ENCODE data around the gene GPANK1.

GPANK1 gene

DNA sequence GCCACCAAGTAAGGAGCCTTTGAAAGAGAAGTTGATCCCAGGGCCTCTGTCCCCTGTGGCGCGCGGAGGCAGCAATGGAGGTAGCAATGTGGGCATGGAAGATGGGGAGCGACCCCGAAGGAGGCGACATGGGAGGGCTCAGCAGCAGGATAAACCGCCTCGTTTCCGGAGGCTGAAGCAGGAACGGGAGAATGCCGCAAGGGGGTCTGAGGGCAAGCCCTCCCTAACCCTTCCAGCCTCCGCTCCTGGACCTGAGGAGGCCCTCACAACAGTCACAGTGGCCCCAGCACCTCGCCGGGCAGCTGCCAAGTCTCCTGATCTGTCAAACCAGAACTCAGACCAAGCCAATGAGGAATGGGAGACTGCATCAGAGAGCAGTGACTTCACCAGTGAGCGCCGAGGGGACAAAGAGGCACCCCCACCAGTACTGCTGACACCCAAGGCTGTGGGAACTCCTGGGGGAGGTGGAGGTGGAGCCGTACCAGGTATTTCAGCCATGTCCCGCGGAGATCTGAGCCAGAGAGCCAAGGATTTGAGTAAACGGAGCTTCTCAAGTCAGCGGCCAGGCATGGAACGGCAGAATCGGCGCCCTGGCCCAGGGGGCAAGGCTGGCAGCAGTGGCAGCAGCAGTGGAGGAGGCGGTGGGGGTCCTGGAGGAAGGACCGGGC lies 32.4 kb downstream of the GPANK1 start:
- Histone ChIP-seq H3K4me3 (ENCODE audit: low read depth in 1 of 2, low read length in 1 of 2) (no peak overlapping the region), H3K27ac (peak overlapping the region; percentile 20)

DNA sequence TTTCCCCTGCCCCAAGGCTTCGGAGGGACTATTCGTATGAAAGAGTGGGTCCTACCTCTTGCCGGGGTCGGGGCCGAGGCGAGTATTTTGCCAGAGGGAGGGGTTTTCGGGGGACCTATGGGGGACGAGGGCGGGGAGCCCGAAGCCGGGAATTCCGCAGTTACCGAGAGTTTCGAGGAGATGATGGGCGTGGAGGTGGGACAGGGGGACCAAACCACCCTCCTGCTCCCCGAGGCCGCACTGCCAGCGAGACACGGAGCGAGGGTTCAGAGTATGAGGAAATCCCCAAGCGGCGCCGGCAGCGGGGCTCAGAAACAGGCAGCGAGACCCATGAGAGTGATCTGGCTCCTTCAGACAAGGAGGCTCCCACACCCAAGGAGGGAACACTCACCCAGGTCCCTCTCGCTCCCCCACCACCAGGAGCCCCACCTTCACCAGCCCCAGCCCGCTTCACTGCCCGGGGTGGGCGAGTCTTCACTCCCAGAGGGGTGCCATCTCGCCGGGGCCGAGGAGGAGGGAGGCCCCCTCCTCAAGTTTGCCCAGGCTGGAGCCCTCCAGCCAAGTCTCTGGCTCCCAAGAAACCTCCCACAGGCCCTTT lies 33.0 kb downstream of the GPANK1 start:
- TF ChIP-seq, protein P1, sequence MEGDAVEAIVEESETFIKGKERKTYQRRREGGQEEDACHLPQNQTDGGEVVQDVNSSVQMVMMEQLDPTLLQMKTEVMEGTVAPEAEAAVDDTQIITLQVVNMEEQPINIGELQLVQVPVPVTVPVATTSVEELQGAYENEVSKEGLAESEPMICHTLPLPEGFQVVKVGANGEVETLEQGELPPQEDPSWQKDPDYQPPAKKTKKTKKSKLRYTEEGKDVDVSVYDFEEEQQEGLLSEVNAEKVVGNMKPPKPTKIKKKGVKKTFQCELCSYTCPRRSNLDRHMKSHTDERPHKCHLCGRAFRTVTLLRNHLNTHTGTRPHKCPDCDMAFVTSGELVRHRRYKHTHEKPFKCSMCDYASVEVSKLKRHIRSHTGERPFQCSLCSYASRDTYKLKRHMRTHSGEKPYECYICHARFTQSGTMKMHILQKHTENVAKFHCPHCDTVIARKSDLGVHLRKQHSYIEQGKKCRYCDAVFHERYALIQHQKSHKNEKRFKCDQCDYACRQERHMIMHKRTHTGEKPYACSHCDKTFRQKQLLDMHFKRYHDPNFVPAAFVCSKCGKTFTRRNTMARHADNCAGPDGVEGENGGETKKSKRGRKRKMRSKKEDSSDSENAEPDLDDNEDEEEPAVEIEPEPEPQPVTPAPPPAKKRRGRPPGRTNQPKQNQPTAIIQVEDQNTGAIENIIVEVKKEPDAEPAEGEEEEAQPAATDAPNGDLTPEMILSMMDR (IDR thresholded peaks at IDR 0.05), result no peak
- Histone ChIP-seq H3K27me3 (no peaks in the 10 kb centered on the region), H3K36me3 (peaks cover 100% of the 10 kb centered on the region), H3K4me3 (ENCODE audit: low read depth in 1 of 2, low read length in 1 of 2) (no peak overlapping the region), H3K9me3 (peaks cover 3% of the 10 kb centered on the region), H3K27ac (peak overlapping the region; percentile 20), H3K4me1 (ENCODE audit: control insufficient read depth in 1 of 2, insufficient read depth in 1 of 2, low read depth in 1 of 2, low read length in 1 of 2) (no peaks in the 10 kb centered on the region)

More for the DNA sequence above, 32.4 kb downstream of the GPANK1 start:
- H3K36me3 ChIP-seq, result peaks cover 100% of the 10 kb centered on the region
- no peaks in the 10 kb centered on the region for H3K4me1 ChIP-seq (ENCODE audit: control insufficient read depth in 1 of 2, insufficient read depth in 1 of 2, low read depth in 1 of 2, low read length in 1 of 2)
- H3K27me3 ChIP-seq, result no peaks in the 10 kb centered on the region
- TF ChIP-seq, protein P1 (IDR thresholded peaks at IDR 0.05), result no peak
- H3K9me3 ChIP-seq, result peaks cover 4% of the 10 kb centered on the region

GRCh38 chr6:31631209-31631608 lies 33.6 kb downstream of the GPANK1 start:
- no peaks in the 10 kb centered on the region for H3K27me3 ChIP-seq
- H3K4me1 ChIP-seq (ENCODE audit: control insufficient read depth in 1 of 2, insufficient read depth in 1 of 2, low read depth in 1 of 2, low read length in 1 of 2), result no peaks in the 10 kb centered on the region
- H3K27ac ChIP-seq, result no peak overlapping the region
- no peak overlapping the region for H3K4me3 ChIP-seq (ENCODE audit: low read depth in 1 of 2, low read length in 1 of 2)
- peaks cover 100% of the 10 kb centered on the region for H3K36me3 ChIP-seq
- TF ChIP-seq, protein P1 (IDR thresholded peaks at IDR 0.05), result no peak
- no peaks in the 10 kb centered on the region for H3K9me3 ChIP-seq

- Histone ChIP-seq H3K27me3 (no peaks in the 10 kb centered on the region), H3K4me3 (ENCODE audit: low read depth in 1 of 2, low read length in 1 of 2) (no peak overlapping the region), H3K9me3 (no peaks in the 10 kb centered on the region), H3K36me3 (peaks cover 100% of the 10 kb centered on the region), H3K27ac (no peak overlapping the region), H3K4me1 (ENCODE audit: control insufficient read depth in 1 of 2, insufficient read depth in 1 of 2, low read depth in 1 of 2, low read length in 1 of 2) (no peaks in the 10 kb centered on the region)
- TF ChIP-seq, protein P1 (IDR thresholded peaks at IDR 0.05), result no peak
These were observed 34.4 kb downstream of the GPANK1 start for GRCh38 chr6:31630177-31630934.

DNA sequence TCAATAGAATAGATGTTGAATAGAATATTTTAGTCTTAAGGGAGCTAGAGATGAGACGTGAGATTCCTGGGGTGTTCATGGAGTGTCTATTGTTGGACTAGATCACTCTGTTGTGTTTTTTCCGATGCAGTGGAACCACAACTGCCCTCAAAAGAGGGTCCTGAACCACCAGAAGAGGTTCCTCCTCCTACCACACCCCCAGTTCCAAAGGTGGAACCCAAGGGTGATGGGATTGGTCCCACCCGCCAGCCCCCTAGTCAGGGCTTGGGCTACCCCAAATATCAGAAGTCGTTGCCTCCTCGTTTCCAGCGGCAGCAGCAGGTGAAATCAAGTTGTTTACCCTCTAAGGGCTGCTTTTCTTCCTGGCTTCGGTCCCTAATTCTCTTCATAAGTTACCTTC lies 35.8 kb downstream of the GPANK1 start:
- TF ChIP-seq, protein P1 (IDR thresholded peaks at IDR 0.05), result no peak
- no peak overlapping the region for H3K4me3 ChIP-seq (ENCODE audit: low read depth in 1 of 2, low read length in 1 of 2)
- no peaks in the 10 kb centered on the region for H3K27me3 ChIP-seq
- H3K36me3 ChIP-seq, result peaks cover 100% of the 10 kb centered on the region
- no peaks in the 10 kb centered on the region for H3K9me3 ChIP-seq
- no peak overlapping the region for H3K27ac ChIP-seq
- no peaks in the 10 kb centered on the region for H3K4me1 ChIP-seq (ENCODE audit: control insufficient read depth in 1 of 2, insufficient read depth in 1 of 2, low read depth in 1 of 2, low read length in 1 of 2)
